HG03457 (cell line): ENCODE measurements around the gene CMBL.
"Not testable (repeated sequence)": the region's sequence is repeated elsewhere in the genome, so short reads cannot be mapped to it uniquely, and the experiment has no call there.

Experiments
- ATAC-seq: cut with Tn5 transposase; IDR thresholded peaks from one replicate; pipeline ENCODE4 v1.9.1; 2021; ENCODE audit warnings: moderate number of reproducible peaks; ENCODE audit not compliant: unreplicated experiment

The CMBL gene

DNA sequence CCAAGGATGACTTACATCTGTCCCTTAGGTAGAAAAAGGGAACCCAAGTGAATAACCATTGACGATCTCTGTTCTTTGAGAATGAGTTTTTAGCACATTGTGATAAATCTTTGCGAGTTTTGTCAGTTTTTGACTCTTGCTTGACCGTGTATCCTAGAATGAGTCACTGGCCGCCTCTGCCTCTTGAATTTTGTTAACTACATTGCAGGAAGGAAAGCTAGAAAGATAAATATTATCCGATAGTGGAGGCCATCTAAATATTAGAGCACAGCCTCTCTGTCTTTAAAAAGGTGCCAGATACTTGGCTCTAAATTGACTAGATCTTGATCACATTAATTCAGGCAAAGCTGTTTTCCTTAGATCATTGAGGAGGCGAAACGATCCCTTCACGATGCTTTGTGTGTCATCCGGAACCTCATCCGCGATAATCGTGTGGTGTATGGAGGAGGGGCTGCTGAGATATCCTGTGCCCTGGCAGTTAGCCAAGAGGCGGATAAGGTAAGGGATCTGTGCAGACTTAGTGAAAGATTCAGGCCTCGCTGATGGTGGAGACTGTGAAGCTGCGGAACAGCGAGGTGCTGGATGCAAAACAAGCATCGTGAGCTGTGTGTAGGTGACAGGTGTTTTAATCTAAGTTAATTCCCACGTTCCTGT lies 45.5 kb downstream of the CMBL start:
- no peak for ATAC-seq

DNA sequence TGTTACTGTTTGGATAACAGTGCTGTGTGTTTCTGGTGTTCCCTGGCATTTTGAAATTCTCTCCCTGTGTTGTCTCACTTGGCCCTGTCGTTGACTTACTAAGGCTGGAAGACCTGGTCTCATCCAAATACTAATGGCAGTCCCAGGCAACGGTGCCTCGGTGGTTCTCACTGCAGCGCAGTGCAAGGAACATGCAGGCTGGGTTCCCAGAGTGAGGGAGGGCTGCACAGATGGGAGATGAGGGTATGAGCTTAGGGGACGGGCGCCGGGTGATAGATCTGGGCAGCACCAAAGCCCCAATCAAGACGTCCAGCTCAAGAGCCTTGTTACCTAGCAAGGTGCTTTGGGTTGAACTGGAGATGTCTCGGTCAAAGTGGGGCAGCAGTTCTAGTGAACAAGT lies 46.6 kb downstream of the CMBL start:
- no peak for ATAC-seq

DNA sequence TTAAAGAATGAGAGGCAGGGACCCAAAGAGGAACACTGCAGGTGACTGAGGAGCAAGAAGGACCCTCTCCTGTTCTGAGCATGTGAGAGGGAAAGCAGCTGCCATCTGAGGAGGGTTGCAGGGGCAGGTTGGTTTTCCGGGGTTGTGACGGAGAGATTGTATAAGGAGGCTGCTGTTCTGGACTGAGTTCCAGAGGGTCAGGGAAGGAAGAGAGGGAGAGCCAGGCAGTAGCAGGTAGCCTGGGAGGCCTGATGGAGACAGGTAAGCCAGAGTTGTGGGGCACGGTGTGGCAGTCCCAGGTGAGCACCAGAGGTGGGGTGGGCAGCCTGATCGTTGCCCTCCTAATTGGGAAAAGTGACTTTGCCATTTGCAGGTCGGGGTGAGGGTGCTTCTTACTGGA lies 47.8 kb downstream of the CMBL start:
- no peak for ATAC-seq

DNA sequence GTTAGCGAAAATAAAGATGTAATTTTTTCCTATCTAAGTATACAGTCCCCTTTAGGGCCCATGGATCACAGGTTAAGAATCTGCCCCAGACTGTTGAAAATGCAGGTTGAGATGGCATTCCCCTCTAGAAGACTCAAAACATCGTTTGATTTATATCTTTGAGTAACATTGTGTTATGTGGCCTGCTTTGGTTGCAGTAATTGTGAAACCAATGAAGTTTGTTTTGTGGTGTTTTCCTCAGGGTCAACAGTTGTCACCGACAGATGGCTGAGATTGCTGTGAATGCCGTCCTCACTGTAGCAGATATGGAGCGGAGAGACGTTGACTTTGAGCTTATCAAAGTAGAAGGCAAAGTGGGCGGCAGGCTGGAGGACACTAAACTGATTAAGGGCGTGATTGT lies 49.8 kb downstream of the CMBL start:
- ATAC-seq = no peak

DNA sequence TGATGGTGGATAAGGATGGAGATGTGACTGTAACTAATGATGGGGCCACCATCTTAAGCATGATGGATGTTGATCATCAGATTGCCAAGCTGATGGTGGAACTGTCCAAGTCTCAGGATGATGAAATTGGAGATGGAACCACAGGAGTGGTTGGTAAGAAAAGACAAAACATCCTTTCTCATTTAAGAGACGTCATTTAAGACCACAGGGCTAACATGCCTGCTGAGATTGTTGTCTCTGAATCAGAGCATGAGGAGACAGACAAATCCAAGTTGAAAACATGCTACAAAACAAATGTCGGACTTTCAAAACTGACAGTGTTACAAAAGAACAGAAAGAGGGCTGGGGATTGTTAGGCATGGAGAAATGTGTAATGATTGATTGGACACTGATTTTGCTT lies 53.0 kb downstream of the CMBL start:
- no peak for ATAC-seq

DNA sequence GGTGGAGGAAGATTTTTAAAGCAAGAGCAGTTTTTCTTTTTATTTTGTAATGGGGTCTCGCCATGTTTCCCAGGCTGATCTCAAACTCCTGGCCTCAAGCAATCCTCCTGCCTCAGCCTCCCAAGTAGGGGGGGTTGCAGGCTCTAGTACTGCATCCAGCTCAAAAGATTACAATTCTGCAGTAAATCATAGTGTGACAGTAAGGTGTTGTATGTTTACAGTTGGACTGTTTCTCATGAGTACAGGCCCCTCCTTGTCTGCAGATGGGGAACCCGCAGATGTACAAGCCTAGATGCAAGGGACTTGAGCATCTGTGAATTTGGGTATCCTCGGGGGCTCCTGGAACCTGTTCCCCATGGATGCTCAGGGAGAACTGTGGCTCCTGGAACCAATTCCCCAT lies 54.3 kb downstream of the CMBL start:
- no peak for ATAC-seq

DNA sequence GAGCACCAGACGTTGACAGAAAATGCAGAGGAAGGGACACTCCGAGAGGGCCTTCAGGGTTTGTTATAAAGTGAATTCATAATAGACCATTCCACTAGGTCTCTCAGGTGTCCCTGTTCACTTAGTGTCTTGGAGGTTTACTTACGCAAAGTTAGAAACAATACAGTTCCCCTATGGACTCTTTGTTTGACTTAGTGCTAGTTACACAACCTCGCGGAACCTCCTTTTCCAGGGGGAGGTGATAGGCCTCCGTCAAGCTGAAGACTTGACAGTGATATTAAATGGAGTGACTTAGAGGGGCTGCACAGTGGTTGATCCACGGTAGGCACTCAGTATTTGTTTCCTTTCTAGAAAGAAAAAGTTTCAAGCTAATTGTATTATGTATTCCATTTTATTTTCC lies 56.3 kb downstream of the CMBL start:
- no peak for ATAC-seq

DNA sequence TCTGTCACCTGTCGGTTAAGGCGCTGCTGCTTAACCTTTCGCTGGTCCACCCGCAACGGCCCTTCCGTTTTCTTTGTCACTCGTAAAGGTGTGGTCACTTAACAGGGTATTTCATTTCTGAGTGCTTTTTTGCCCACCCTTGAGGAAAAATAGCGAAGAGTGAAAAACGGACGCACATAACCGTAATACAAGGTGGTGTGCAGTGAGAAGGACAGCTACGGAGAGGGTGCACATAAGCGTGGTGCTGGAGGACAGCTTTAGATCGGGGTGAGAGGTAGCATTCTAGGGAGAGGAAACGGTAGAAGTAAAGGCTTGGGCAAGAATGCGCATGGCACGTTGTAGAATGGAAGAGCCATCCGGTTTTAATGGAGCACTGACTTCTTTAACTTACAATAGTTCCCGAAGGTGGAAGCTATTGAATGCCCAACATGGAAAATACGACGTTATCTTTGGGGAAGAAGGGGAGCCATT lies 56.9 kb downstream of the CMBL start:
- no peak for ATAC-seq

DNA sequence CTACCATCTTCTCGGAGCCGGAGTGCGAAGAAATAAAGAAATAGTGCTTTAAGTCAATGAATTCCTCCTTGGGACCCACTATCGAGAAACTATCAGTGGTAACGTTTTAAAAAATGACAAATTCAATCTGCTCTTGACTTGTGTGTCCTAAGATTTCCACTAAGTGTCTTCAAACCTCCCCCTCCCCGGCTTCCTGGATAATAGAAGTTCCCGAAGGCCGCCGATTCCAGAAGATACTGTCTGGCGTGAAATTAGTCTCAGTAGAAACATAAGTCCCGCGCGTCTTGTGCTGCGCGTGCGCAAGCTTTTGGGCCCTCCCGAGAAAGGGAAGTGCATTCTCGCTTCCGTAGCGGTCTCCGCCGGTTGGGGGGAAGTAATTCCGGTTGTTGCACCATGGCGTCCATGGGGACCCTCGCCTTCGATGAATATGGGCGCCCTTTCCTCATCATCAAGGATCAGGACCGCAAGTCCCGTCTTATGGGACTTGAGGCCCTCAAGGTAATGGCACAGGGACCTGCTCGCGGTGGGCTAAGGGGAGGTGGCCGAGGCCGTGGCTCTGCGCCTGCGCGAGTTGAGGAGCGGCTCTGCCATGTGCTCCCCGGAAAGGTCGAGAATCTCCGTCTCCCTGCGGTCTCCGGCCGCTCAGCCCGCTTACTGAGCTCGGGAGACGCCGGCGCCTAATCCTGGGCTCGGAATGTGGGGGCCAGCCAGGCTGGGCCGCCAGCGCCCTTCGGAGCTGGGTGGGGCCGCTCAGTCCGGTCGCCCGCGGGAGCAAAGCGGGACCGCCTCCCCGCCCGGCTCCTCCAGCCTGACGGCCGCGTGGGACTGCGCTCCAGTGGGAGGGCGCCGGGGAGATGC lies 57.5 kb downstream of the CMBL start, which contains the start of gene CCT5:
Gene CCT5, plus strand, starts transcription at position 333 of the 858 bp plus-strand sequence. Its CDS starts 61 bp downstream, at position 394.
- ATAC-seq = peak; percentile 74

DNA sequence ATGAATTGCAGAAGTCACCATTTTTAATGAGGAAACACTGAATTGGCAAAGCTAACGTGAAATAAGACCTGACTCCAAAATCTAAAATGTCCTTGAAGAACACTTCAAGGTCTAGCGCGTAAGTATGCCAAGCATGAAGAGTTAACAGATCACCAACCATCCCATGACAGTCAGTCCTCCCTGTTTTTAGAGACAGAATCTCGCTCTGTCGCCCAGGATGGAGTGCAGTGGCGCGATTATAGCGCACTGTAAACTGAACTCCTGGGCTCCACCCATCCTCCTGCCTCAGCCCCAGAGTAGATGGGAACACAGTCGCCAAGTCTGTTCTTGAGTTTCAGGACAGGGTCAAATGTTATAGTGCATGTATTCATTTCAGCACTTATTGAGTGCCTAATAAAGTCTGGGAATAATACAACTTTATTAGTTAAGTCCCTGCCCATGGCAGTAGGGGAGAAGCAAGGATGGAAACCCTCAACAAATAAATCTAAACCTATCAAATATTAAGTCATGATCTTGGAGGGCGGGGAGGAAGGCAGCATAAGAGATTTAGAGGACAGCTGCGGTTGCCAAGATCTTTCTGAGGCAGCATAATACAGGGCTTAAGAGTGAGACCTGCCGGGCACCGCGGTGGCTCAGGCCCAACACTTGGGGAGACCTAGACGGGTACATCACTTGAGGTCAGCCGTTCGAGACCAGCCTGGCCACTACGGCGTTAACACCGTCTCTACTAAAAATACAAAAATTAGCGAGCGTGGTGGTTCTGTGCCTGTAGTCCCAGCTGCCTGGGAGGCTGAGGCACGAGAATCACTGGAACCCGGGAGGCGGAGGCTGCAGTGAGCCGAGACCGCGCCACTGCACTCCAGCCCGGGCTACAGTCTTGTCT lies 59.1 kb downstream of the CMBL start:
- ATAC-seq = no peak

DNA sequence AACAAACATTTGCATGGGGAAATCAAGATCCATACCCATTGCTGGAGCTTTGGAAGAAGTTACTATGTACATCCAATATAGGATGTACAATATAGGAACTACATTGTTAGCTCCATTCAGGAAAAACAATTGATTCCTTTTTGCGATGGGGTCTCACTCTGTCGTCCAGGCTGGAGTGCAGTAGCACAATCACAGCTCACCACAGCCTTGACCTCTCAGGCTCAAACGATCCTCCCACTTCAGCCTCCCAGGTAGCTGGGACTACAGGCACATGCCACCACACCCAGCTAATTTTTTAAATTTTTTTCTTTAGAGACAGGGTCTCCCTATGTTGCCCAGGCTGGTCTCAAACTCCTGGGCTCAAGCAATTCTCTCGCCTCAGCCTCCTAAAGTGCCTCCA lies 60.5 kb downstream of the CMBL start:
- ATAC-seq = not testable (repeated sequence)

DNA sequence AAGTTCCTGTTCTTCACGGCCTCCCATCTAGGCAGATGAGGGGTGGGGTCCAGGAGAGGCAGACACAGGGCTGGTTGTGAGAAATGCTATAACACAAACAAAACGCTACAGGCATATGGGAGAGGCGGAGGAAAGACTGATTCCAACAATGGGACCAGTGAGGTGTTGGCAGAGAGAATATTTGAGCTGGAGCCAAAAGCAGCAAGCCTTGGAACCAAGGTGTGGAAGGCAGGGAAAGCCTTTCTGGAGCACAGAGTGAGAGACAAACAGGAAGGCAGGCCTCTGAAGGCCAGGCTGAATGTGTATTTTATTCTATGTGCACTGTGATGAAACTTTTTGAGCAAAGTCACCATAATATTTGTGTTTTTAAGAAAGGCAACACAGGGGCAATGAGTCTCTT lies 60.9 kb downstream of the CMBL start:
- ATAC-seq = no peak

DNA sequence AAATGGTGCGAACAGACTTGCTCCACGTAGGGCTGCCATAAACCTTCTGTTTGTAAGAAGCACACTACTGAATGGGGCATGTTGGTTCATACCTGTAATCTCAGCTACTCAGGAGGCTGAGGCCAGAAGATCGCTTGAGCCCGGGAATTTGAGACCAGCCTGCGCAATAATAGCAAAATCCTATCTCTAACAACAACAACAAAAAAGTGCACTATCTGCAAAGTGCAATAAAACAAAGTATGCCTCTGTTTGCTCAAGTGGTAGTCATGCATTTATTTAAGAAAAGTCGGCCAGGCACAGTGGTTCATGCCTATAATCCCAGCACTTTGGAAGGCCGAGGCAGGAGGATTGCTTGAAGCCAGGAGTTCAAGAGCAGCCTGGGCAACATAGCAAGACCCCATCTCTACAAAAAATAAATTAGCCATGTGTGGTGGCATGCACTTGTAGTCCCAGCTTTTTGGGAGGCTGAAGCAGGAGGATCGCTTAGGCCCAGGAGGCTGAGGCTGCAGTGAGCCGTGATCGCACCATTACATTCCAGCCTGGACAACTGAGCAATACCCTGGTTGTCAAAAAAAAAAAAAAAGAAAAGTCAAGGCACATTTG lies 63.3 kb downstream of the CMBL start:
- no peak for ATAC-seq

DNA sequence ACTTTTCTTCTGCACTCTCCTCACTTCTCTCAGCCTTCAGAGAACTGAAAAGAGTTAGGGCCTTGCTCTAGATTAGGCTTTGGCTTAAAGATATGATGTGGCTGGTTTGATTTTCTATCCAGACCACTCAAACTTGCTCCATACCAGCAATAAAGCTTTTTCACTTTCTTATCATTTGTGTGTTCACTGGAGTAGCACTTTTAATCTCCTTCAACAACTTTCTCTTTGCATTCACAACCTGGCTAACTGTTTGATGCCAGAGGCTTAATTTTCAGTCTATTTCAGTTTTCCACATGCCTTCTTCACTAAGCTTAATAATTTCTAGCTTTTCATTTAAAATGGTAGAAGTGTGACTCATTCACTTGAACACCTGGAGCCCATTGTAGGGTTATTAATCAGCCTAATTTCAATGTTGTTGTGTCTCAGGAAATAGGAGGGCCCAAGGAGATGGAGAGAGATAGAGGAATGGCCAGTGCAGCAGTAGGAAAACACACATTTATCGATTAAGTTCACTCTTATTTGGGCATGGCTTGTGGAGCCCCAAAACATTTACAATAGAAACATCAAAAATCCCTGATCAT lies 64.0 kb downstream of the CMBL start:
- no peak for ATAC-seq

DNA sequence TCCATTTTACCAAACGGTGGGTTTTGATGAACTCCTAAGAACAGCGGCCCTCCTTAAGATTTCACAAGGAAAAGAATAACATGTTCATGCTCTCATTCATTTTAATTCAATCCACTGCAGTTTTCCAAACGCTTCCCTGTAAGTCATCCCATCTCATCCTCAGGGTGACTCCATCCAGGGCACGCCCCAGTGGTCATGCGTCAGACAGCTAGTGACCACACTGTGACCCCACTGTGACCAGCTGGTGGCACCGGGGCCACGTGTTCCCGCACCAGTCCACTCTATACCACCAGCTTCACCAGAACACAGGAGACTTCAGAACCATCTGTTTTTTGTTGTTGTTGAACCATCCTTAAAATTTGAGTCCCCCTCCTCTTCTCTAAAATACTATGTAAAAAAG lies 72.4 kb downstream of the CMBL start:
- ATAC-seq = no peak

DNA sequence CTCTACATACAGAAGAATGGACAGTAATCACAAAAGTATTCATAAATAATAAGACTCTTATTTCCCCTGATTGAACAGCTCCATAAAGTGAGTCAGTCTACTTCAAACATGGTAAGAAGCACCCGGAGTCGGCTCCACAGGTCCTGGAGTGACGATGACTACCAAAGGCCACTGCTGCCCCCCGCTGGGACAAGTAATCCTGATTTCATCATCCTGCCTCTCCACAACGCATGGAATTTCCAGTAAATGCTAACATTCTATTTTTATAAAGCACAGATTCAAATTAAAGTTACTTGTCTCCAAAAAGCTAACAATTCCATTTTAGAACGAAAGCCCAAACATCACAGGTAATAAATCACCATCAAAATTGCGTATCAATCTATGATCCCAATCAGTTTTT lies 74.2 kb downstream of the CMBL start:
- no peak for ATAC-seq

DNA sequence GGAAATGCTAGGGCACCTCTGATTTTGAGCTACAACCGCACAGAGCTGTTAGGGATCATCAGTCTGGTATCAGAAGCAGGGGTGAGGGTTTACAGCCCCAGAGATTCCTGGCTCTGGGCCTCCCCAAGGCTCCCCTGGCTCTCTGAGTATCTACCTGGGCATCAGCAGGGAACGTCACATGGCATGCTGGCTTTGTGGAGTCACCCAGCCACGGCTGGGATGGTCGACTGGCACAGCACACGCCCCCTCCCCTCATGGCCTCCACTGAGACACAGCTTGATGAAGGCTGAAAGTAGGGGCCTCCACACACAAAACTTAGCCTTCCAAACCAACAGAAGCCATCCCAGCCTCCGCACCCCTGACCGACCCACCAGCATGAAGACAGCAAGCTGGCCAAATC lies 74.7 kb downstream of the CMBL start:
- ATAC-seq = no peak

DNA sequence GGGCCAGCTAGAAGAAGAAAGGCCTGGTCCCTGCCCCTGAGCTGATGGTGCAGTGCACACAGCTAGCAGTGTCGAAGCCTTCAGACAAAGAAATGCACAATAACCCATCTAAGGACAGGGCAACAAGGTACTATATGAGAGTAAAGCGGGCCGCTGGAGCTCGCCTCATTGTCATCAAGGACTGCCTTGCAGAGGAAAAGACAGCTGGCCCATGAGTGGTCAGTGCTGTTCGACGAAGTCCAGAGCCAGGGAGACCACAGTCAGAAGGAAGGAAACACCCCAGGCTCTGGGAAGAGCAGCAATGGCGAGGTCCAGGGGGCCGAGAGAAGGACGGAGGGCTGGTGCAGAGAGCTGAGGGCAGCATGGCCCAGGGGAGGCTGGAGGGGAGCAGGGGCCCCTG lies 75.3 kb downstream of the CMBL start:
- no peak for ATAC-seq

DNA sequence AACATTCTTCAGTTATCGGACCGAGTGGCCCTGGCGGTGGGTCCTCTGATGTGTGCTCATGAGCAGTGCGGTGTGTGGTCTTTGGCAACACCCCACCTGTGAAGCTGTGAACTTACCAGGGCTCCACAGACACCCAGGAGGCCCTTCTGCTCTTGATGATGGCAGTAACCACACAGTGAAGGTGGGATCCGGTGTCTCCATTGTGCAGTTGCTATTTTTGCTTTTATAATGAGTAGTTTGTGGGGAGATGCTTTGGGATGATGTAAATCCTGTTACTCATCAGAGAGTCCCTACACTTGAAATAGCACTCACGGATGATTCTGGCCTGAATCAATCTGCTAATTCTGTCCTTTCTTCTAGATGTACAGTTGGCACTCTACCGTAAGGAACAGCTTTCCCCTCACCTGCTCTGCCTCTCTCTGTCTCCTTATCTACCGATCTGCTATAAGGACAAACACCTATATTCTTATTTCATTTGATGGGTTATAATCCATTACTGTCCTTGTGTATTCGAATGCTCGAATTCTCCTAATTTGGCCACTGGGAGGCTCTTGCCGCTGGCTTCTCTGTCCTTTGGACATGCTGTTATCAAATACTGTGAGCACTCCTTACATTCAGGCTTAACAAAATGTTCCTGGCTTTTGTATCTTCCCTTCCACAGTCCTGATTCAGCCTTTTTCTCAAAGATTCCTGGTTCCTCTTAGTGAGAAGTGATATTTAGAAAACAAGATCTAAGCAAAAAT lies 78.2 kb downstream of the CMBL start:
- ATAC-seq = no peak

DNA sequence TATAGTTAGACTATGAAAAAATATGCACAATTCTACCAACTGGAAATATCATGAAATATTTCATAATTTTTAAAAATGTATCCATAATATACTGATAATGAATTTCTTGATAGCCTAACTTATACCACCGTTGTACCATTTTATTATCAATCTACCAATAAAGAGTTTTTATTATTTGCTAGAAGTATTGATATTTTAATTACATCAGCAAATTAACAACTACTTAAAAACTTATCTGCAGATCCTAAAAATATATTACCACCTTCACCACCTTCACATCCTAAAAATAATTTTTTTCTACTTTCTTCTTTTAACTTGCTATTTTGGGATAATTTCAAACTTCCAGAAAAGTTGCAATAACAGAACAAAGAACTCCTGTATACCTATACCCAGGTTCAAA lies 79.4 kb downstream of the CMBL start:
- ATAC-seq = no peak
